Muscle layer of duodenum (tissue), 2 donors: ENCODE data around the gene MEPCE.
"Not testable (repeated sequence)": the region's sequence is repeated elsewhere in the genome, so short reads cannot be mapped to it uniquely, and the experiment has no call there.

Experiments
- H3K27ac ChIP-seq: one replicate; pipeline ENCODE4 v1.7.0; 2013; ENCODE audit warnings: mild to moderate bottlenecking, low read length
- H3K27me3 ChIP-seq: one replicate; pipeline ENCODE4 v1.7.0; 2013; ENCODE audit warnings: low read depth, mild to moderate bottlenecking, control low read depth, low read length
- H3K36me3 ChIP-seq, 2 donors: one replicate each; pipeline ENCODE4 v1.7.0; 2013; ENCODE audit warnings: low read length in 2 of 2, control low read depth in 1 of 2, mild to moderate bottlenecking in 1 of 2; ENCODE audit not compliant: insufficient read depth in 2 of 2, control insufficient read depth in 1 of 2
- H3K4me1 ChIP-seq, 2 donors: one replicate each; pipeline ENCODE4 v1.7.0; 2013; ENCODE audit warnings: low read length in 2 of 2, mild to moderate bottlenecking in 2 of 2, control low read depth in 1 of 2, moderate library complexity in 1 of 2; ENCODE audit not compliant: insufficient read depth in 2 of 2, control insufficient read depth in 1 of 2
- H3K4me3 ChIP-seq, 2 donors: one replicate each; pipeline ENCODE4 v1.7.0; 2013; ENCODE audit warnings: low read length in 2 of 2, low read depth in 1 of 2, mild to moderate bottlenecking in 1 of 2
- H3K9me3 ChIP-seq, 2 donors: one replicate each; pipeline ENCODE4 v1.7.0; 2013; ENCODE audit warnings: low read length in 2 of 2, control low read depth in 1 of 2, mild to moderate bottlenecking in 1 of 2; ENCODE audit not compliant: control insufficient read depth in 1 of 2
- donor health status: healthy.

Gene MEPCE

DNA sequence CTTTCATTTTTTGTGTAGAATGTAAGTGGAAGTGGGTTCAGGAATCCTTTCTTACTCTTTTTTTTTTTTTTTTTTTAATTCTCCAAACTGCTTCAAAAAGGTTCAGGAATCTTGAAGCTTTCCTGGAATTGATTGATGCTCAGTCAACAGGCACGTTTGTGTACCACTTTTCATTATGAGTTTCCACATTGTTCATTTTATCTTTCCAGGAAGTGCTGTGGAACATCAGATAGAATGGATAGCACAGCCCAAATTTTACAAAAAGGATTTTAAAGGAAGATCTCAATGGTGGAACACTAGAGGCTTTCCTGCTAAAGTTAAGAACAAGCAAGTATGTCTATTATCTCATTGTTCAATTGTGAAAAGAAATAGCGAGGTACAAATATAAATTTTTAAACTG, 8.5 kb downstream of the MEPCE start:
- H3K27ac ChIP-seq = no peak overlapping the region

DNA sequence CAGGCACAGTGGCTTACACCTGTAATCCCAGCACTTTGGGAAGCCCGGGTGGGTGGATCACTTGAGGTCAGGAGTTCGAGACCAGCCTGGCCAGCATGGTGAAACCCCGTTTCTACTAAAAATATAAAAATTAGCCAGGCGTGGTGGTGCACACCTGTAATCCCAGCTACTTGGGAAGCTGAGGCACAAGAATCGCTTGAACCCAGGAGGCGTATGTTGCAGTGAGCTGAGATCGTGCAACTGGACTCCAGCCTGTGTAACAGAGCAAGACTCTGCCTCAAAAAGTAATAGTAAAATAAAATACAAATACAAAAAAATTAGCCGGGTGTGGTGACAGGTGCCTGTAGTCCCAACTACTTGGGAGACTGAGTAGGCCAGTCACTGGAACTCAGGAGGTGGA, 9.1 kb downstream of the MEPCE start:
- H3K4me3 ChIP-seq, H3K27me3 ChIP-seq, H3K9me3 ChIP-seq, H3K36me3 ChIP-seq, H3K27ac ChIP-seq: not testable (repeated sequence)
- peaks cover 0 to 19% of the 10 kb centered on the region in 2 donors for H3K4me1 ChIP-seq

More for the DNA sequence above, 8.5 kb downstream of the MEPCE start:
- peaks cover 0 to 19% of the 10 kb centered on the region in 2 donors for H3K4me1 ChIP-seq
- no peaks in the 10 kb centered on the region for H3K27me3 ChIP-seq
- peaks cover 15% of the 10 kb centered on the region in 2 donors for H3K36me3 ChIP-seq
- H3K4me3 ChIP-seq = no peak overlapping the region
- no peaks in the 10 kb centered on the region for H3K9me3 ChIP-seq

DNA sequence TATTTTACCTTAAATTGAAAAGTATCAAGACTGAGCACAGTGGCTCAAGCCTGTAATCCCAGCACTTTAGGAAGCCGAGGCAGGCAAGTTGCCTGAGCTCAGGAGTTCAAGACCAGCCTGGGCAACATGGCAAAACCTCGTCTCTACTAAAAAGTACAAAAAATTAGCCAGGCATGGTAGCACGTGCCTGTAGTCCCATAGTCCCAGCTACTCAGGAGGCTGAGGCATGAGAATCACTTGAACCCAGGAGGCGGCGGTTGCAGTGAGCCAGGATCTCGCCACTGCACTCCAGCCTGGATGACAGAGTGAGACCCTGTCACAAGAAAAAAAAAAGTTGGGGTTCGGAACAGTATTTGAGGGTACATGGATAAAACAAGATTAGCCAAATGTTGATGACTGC, 9.6 kb downstream of the MEPCE start:
- H3K4me3 ChIP-seq, H3K9me3 ChIP-seq, H3K27ac ChIP-seq, H3K36me3 ChIP-seq, H3K27me3 ChIP-seq: not testable (repeated sequence)
- H3K4me1 ChIP-seq = peaks cover 0 to 19% of the 10 kb centered on the region in 2 donors

DNA sequence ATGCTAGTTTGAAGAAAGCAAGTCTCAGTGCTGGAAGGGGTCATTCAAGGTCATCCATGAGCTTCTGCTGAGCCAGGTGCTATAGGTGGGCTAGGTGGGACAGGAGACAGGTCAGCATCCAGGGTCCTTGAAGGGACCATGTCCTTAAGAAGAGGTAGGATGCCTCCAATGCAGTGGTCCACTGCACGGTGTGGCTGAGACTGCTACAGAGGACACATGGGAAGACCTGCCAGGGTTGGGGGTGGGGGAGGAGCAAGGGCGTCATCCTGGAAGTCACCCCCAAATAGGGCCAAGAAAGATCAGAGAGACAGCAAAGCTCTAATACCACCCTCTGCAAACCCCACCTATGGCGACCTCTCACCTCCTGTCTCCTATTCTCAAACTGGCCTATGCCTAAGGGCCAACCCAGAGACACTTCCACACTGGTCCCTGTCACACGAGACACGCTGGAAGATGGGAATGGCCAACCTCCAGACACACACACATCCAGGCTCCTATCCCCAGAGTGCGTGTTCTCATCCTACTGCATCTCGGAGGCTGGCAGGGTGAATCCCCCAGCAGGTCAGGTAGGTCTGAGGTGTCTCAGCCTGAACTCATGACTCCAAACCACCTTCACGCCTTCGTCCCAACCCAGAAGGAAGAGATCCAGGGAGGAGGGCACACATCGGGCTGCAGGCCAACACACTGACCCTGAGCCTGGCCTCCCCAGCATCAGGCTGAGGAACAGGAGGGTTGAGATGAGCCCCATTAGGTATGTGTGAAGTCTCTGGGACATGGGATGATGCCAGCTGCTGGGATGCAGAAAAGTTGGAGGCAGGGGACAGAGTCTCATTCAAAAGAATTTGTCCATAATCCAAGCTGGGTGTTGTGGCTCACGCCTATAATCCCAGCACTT, 12.3 kb downstream of the MEPCE start:
- no peaks in the 10 kb centered on the region for H3K9me3 ChIP-seq
- H3K4me1 ChIP-seq = peaks cover 0 to 6% of the 10 kb centered on the region in 2 donors
- no peak overlapping the region for H3K27ac ChIP-seq
- H3K27me3 ChIP-seq = no peaks in the 10 kb centered on the region
- H3K36me3 ChIP-seq = no peaks in the 10 kb centered on the region
- no peak overlapping the region for H3K4me3 ChIP-seq

DNA sequence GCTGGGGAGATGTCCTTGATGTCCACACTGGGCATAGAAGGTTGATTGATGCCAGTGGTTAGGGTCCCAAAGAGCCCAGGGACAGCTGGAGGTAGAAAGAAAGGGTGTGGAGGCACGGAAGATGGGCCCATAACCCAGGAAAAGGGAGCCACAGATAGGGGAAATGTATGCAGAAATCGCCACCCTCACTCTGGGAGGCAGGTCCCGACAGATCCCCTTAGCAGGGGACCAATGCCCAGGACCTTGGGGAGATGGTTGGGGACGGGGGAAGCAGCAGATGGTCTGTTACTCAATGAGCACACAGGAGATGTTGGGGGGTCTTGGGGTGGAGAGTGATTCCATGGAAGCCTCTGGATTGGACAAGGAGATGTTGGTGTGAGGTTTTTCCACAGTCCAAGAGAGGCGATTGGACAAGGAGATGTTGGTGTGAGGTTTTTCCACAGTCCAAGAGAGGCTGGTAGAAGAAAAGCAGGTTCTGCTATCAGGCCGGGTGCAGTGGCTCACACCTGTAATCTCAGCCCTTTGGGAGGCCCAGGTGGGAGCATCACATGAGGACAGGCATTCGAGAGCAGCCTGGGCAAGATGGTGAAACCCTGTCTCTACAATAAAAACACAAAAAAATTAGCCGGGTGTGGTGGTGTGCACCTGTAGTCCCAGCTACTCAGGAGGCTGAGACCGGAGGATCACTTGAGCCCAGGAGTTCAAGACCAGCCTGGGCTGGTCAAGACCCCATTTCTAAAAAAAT, 13.6 kb downstream of the MEPCE start:
- no peaks in the 10 kb centered on the region for H3K27me3 ChIP-seq
- no peak overlapping the region for H3K4me3 ChIP-seq
- no peak overlapping the region for H3K27ac ChIP-seq
- no peaks in the 10 kb centered on the region for H3K9me3 ChIP-seq
- peaks cover 0 to 6% of the 10 kb centered on the region in 2 donors for H3K4me1 ChIP-seq
- no peaks in the 10 kb centered on the region for H3K36me3 ChIP-seq

DNA sequence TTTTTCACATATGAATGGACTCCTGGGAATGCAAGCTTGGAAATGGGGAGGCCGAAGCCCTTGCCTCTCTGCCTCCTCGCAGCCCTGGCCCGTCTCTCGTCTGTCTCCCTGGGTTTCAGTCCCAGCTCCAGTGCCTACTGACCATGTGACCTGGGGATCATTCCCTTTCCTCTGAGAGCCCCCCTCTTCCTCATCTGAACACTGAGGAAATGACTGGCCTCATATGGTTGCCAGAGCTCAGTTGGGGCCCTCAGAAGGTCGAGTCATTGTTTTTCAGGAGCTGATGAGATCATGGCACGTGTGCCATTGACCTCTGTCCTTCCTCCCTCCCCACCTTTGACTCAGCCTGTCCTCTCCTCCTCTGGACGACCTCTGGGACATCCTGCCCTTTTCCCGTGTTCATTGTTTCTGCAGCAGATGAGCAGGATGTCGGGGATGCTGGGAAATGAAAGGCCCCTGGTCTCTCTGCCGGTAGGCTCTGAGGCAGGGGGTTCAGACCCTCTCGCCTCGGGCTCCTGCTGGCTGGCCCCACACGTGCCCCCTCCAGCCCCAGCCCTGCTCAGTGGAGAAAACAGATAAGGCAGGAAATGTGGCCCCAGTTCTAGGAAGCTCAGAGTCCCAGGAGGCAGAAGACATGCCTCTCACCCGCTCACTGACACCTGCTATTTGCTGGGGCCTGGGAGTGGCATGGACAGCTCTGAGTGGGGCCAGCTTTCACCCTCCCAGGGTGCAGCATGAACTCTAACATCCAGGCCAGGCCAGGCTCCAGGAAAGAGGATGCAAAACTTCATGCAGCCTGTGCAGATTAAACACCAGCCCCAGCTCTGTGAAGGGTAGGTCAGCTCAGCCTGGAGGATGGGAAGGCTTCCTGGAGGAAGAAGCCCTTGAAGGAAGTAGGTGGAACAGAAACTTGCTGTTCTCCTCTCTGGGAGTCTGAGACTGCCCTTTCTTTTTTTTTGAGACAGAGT, 15.0 kb downstream of the MEPCE start:
- H3K9me3 ChIP-seq = no peaks in the 10 kb centered on the region
- no peak overlapping the region for H3K4me3 ChIP-seq
- peaks cover 0 to 6% of the 10 kb centered on the region in 2 donors for H3K4me1 ChIP-seq
- H3K27ac ChIP-seq = no peak overlapping the region
- no peaks in the 10 kb centered on the region for H3K27me3 ChIP-seq
- no peaks in the 10 kb centered on the region for H3K36me3 ChIP-seq

DNA sequence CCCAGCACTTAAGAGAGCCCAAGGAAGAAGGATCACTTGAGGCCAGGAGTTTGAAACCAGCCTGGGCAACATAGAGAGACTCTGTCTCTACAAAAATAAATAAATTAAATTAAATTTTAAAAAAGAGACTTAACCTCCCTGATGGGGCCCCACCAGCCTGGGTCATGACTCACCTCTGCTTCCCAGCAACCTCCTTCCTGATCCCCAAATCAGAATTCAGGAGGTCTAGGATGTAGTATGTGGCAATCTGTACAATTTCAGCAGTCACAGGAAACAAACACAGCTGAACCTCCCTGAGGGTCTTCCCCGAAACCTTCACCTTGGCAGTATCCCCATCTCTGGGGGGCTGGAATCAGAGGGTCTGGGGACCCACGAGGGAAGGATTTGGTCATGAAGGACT, 16.4 kb downstream of the MEPCE start:
- Histone ChIP-seq H3K9me3 (no peaks in the 10 kb centered on the region), H3K4me3 (no peak overlapping the region), H3K27ac (no peak overlapping the region), H3K27me3 (no peaks in the 10 kb centered on the region), H3K36me3 (no peaks in the 10 kb centered on the region), H3K4me1 (peaks cover 0 to 6% of the 10 kb centered on the region in 2 donors)

DNA sequence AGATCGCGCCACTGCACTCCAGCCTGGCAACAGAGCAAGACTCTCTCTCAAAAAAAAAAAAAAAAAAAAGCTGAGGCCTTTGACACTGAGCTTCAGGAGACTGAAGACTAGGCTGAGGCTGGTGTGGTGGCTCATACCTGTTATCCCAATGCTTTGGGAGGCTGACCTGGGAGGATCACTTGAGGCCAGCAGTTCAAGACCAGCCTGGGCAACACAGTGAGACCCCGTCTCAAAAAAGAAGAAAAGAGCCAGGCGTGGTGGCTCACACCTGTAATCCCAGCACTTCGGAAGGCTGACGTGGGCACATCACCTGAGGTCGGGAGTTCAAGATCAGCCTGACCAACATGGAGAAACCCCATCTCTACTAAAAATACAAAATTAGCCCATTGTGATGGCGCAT, 17.7 kb downstream of the MEPCE start:
- H3K27me3 ChIP-seq, H3K4me3 ChIP-seq, H3K27ac ChIP-seq, H3K9me3 ChIP-seq, H3K36me3 ChIP-seq, H3K4me1 ChIP-seq: not testable (repeated sequence)

DNA sequence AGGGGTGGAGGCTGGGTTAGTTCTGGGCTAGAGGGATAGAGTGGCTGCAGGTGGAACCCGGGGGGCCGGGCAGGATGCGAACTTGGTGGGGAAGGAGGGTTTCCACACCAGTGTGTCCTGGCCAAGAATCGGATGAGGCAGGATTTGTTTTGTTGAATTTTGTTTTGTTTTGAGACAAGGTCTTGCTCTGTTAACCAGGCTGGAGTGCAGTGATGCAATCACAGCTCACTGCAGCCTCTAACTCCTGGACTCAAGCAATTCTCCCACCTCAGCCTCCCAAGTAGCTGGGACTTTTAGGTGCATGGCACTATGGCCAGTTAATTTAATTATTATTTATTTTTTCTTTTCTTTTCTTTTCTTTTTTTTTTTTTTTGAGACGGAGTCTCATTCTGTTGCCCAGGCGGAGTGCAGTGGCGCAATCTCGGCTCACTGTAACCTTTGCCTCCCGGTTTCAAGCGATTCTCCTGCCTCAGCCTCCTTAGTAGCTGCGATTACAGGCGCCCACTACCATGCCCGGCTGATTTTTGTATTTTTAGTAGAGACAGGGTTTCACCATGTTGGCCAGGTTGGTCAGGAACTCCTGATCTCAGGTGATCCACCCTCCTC, 19.7 kb downstream of the MEPCE start:
- no peaks in the 10 kb centered on the region for H3K27me3 ChIP-seq
- no peak overlapping the region for H3K4me3 ChIP-seq
- H3K27ac ChIP-seq = no peak overlapping the region
- H3K36me3 ChIP-seq = no peaks in the 10 kb centered on the region
- H3K9me3 ChIP-seq = no peaks in the 10 kb centered on the region
- no peaks in the 10 kb centered on the region for H3K4me1 ChIP-seq

DNA sequence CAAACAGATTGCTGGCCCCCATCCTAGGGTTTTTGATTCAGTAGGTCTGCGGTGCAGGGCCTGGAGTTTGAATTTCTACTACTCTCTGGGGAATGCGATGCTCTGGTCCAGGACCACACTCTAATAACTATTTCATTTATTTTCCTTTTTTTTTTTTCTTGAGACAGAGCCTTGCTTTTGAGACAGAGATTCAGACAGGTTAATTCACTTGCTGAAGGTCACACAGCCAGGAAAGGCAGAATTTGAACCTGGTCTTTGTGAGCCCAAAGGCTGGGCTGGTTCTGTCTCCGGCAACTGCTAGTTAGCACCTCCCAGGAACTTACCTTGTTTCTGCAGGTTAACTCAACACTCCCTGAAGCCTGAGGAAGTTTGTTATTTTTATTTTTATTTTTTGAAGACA, 22.9 kb downstream of the MEPCE start:
- no peak overlapping the region for H3K4me3 ChIP-seq
- H3K27me3 ChIP-seq = no peaks in the 10 kb centered on the region
- no peaks in the 10 kb centered on the region for H3K9me3 ChIP-seq
- H3K27ac ChIP-seq = no peak overlapping the region
- H3K36me3 ChIP-seq = peaks cover 0 to 8% of the 10 kb centered on the region in 2 donors
- H3K4me1 ChIP-seq = no peaks in the 10 kb centered on the region
